ENCODE results near the gene TNFRSF11A. TPM values are rescaled to one million over a fixed set of nuclear protein-coding genes. Genes with fewer than 3 reads are reported as not detected.

Gene TNFRSF11A
- polyA plus RNA-seq, 3 donors: 0.34 to 1.00 (median 0.60) TPM

- 74 to 79% (median 76%) methylated on average over 10 of the region's 10 CpGs for WGBS, 3 donors
- no peak overlapping the region for H3K27ac ChIP-seq (ENCODE audit: low read depth, low read length)
These were observed 13.5 kb downstream of the TNFRSF11A start for GRCh38 chr18:62338446-62339105.

DNA sequence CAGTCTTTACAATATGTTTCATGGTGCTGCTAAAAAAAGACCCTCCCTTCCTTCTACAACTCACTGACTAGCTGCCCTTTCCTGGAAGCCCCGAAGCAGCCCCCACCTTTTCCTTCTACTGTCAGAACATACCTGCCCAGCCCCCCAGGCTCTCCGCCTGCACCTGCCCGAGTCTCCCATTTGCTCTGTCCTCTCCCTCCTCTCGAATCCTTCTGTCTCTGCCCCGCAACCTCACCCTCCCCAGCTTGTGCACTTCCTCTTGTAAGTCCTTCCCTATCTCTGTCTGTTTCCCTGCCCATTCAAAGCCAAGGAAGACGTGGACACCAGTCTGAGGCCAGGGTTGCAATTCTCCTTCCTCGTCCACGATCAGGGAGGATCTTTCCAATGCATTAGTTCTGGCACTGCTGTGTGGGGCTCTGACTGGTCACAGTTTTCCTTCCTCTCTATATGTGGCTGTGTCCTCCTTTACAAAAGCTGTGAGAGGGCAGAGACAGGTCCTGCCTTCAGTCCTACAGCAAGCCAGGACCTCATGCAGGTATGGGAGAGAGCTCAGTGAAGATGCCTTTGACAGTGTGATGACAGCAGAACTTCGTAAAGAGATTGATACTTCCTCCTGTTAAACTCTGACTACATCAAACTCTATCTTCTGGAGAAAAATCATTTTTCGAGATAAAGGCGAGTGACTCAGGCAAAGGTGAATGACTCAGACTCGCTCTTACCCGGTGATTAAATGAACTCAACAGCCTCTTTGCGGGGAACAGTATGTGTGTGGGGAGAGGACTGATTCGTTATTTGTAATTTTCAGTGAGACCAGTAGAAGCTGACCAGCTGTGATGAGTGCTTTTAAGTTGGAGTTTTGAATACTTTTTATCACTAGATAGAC, 14.2 kb downstream of the TNFRSF11A start:
- 50 to 67% (median 54%) methylated on average over 15 of the region's 15 CpGs for WGBS, 3 donors
- no peak overlapping the region for H3K27ac ChIP-seq (ENCODE audit: low read depth, low read length)

- 64 to 86% (median 86%) methylated on average over 9 of the region's 9 CpGs for WGBS, 3 donors
- H3K27ac ChIP-seq (ENCODE audit: low read depth, low read length): no peak overlapping the region
These were observed 15.9 kb downstream of the TNFRSF11A start for GRCh38 chr18:62340996-62341395.

GRCh38 chr18:62341473-62341872, 16.4 kb downstream of the TNFRSF11A start:
- WGBS, 3 donors: 57 to 70% (median 64%) methylated on average over 3 of the region's 3 CpGs
- no peak overlapping the region for H3K27ac ChIP-seq (ENCODE audit: low read depth, low read length)

DNA sequence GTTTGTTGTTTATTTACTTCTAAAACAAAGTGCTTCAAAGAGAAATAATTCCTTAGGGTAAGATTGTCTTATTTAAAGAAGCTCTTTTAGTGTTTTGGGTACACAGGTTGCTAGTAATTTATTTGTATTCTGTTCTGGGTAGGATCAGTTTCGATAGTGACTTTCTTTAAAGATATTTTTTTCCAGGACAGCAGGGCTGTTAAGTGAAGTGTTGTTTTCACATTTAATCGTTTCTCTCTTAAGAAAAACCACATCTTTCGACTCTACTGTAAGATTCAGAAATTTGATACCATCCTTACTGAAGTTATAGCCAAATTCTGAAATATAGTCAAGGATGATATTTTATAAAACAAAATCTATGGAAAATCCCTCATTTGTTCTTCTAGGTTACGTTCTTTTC, 17.8 kb downstream of the TNFRSF11A start:
- H3K27ac ChIP-seq (ENCODE audit: low read depth, low read length): no peak overlapping the region
- 83 to 89% (median 84%) methylated on average over 4 of the region's 4 CpGs for WGBS, 3 donors

GRCh38 chr18:62343316-62343715, 18.2 kb downstream of the TNFRSF11A start:
- H3K27ac ChIP-seq (ENCODE audit: low read depth, low read length): no peak overlapping the region
- WGBS, 3 donors: 91 to 92% (median 91%) methylated on average over 8 of the region's 8 CpGs

GRCh38 chr18:62345909-62346308, 20.8 kb downstream of the TNFRSF11A start:
- no peak overlapping the region for H3K27ac ChIP-seq (ENCODE audit: low read depth, low read length)
- WGBS, 3 donors: 88 to 93% (median 90%) methylated on average over 2 of the region's 2 CpGs

- WGBS, 3 donors: 69 to 82% (median 78%) methylated on average over 7 of the region's 7 CpGs
- H3K27ac ChIP-seq (ENCODE audit: low read depth, low read length): no peak overlapping the region
These were observed 21.4 kb downstream of the TNFRSF11A start for GRCh38 chr18:62346333-62347088.

DNA sequence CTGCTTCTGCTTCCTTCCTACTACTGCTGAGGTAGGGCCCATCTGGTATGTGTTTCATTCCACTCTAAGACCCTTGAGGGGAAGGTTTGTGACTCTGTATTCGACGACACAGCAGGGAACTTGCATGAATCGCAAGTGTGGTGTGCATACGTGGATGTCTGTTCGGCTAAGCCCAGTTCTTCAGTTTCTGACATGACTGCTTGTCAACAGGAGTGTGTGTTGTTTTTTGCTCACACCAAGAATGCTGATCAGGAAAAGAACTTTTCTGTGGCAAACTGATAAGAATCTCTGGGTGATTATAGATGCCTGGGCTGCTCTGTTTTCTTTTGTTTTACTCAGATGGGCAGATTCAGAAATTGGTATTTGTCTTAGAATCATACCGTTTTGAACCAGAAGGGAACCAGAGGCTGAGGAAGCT, 22.0 kb downstream of the TNFRSF11A start:
- no peak overlapping the region for H3K27ac ChIP-seq (ENCODE audit: low read depth, low read length)
- 44 to 71% (median 50%) methylated on average over 6 of the region's 6 CpGs for WGBS, 3 donors

DNA sequence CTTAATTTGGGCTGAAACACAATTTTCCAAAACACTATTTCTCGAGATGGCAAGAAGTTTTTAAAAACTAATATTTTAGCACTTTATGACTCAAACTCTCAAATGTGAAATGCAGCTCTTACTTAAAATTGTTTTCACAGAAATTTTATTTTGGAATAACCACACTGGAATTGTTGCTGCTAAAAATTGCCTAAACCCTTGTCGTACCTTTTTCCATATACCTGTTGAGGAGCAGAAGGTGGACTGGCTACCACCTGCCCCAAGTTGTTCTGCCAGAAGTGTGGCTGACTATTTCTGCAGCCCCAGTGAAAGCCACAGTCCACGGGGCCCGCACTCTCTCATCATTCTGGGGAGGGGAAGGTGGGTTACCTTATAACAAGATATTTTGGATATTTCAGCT, 23.4 kb downstream of the TNFRSF11A start:
- 79 to 92% (median 87%) methylated on average over 4 of the region's 4 CpGs for WGBS, 3 donors

DNA sequence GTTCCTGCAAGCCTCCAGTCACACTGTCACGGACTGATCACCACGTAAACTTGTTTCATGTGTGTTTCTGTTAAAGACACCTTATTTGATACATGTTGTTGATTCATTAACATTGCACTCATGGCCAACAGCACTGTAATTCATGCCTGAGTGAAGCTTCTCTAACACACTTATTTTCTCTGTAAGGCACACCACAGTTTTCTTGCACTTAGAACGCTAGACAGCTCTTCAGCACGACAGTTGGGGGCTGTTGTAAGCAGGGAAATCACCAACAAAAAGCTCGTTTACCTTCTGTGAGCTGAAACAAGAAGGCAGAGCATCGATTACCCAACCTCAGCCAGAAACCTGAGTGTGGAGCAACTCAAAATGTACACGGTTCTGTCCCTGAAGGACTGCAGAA, 28.1 kb downstream of the TNFRSF11A start:
- 56 to 74% (median 69%) methylated on average over 7 of the region's 7 CpGs for WGBS, 3 donors
- no peak overlapping the region for H3K27ac ChIP-seq (ENCODE audit: low read depth, low read length)

More for the DNA sequence above, 23.4 kb downstream of the TNFRSF11A start:
- H3K27ac ChIP-seq (ENCODE audit: low read depth, low read length): no peak overlapping the region

- WGBS, 3 donors: 85 to 92% (median 87%) methylated on average over 29 of the region's 29 CpGs
These were observed 29.0 kb downstream of the TNFRSF11A start for GRCh38 chr18:62354151-62354550.

GRCh38 chr18:62357079-62357719, 32.1 kb downstream of the TNFRSF11A start:
- WGBS, 3 donors: 72 to 85% (median 80%) methylated on average over 5 of the region's 5 CpGs

More at GRCh38 chr18:62354151-62354550, 29.0 kb downstream of the TNFRSF11A start:
- no peak overlapping the region for H3K27ac ChIP-seq (ENCODE audit: low read depth, low read length)

GRCh38 chr18:62360805-62361204, 35.7 kb downstream of the TNFRSF11A start:
- WGBS, 3 donors: 39 to 55% (median 45%) methylated on average over 2 of the region's 2 CpGs
- H3K27ac ChIP-seq (ENCODE audit: low read depth, low read length): no peak overlapping the region

More at GRCh38 chr18:62357079-62357719, 32.1 kb downstream of the TNFRSF11A start:
- no peak overlapping the region for H3K27ac ChIP-seq (ENCODE audit: low read depth, low read length)

DNA sequence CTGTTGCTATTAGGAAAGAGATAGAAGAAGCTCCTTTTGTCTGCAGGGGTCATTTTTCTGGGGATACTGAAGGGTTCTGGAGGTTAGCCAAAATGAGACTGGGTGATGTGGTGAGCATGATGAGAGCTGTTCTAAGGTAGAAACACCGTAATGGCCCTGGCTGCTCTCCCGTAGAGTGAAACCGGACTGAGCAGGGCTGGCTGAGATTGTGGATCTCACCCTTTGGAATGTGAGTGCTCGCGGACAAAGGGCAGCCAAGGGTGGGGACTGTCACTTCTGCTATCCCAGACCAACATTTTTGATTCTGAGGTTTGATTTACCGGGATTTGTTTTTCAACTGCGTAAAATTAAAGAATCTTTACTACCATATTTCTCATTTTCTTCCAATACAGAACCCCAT, 36.2 kb downstream of the TNFRSF11A start:
- no peak overlapping the region for H3K27ac ChIP-seq (ENCODE audit: low read depth, low read length)
- 88 to 91% (median 91%) methylated on average over 7 of the region's 7 CpGs for WGBS, 3 donors

DNA sequence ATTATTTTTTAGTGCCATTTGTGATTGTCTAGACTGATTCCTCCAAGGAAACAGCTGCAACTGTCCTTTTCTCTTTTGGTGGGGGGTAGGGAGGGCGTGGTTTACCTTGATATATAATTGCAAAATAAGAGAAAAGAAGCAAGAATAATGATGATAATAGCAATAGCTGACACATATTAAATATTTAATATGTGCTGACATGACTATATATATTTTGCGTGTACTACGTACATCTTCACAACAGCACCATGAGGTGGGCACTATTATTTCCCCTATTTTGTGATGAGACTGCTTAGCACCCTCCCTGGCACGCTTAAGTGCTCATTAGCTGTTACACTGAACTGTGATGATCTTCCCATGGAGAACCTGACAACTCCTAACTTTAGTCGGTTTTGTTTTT, 39.4 kb downstream of the TNFRSF11A start:
- 88 to 92% (median 92%) methylated on average over 5 of the region's 5 CpGs for WGBS, 3 donors
- H3K27ac ChIP-seq (ENCODE audit: low read depth, low read length): no peak overlapping the region

DNA sequence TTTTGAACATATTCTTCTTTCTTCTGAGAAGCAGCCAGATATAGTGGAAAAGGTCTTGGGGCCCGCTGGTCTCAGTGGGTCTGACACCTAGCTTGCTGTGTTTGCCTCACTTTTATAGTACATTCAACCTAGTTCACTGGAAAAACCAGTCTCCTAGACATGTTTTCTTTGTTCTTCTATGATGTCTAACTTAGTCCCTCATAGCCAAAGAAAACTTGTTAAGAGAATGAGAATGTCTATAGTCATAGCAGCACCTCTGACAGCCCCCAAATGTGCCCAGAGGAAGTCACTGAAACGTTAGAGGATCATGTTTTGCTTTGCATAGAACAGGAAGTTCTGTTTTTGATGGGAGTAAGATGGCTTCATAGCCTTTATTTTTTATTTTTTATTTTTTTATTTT, 40.3 kb downstream of the TNFRSF11A start:
- WGBS, 3 donors: 51 to 55% (median 52%) methylated on average over 2 of the region's 2 CpGs
- no peak overlapping the region for H3K27ac ChIP-seq (ENCODE audit: low read depth, low read length)

- WGBS, 3 donors: 94 to 97% (median 96%) methylated on average over 6 of the region's 6 CpGs
- H3K27ac ChIP-seq (ENCODE audit: low read depth, low read length): no peak overlapping the region
These were observed 41.9 kb downstream of the TNFRSF11A start for GRCh38 chr18:62366992-62367391.
